HAP-1 (cell line): ENCODE data around the gene GNAZ.

Source experiments
- DNase-seq, 2 experiments: peaks; one replicate each; pipeline ENCODE4 v3.0.0-alpha.2; 2016 to 2020; ENCODE audit warnings: low spot score in 2 of 2
- H3K27me3 ChIP-seq: fragments of 250-450 bp; sonication (Bioruptor Pico); 2 replicates; pipeline ENCODE4 v1.5.1; 2020; ENCODE audit warnings: low read depth, mild to moderate bottlenecking, moderate library complexity
- H3K36me3 ChIP-seq: fragments of 250-450 bp; sonication (Bioruptor Pico); replicated peaks from 2 replicates; pipeline ENCODE4 v1.5.1; 2020; ENCODE audit warnings: mild to moderate bottlenecking
- H3K4me1 ChIP-seq: fragments of 250-450 bp; sonication (Bioruptor Pico); 2 replicates; pipeline ENCODE4 v1.5.1; 2020; ENCODE audit warnings: mild to moderate bottlenecking
- H3K4me3 ChIP-seq: fragments of 250-450 bp; sonication (Bioruptor Pico); 2 replicates; pipeline ENCODE4 v1.5.1; 2020; ENCODE audit warnings: mild to moderate bottlenecking, moderate library complexity
- H3K9me3 ChIP-seq: fragments of 250-450 bp; sonication (Bioruptor Pico); 2 replicates; pipeline ENCODE4 v1.5.1; 2020; ENCODE audit warnings: mild to moderate bottlenecking, moderate library complexity
- in situ Hi-C: fragments of 300-500 bp; cut with MboI; formaldehyde crosslinking; loops from 3 replicates; pipeline ENCODE4 v1.14.3; 2020; ENCODE audit warnings: low sequenced_read_pairs, inconsistent platforms, mixed read lengths

Gene GNAZ

GRCh38 chr22:23054531-23055257 is 15.6 kb upstream of the GNAZ start:
- H3K27me3 ChIP-seq = no peaks in the 10 kb centered on the region
- H3K9me3 ChIP-seq = peaks cover 2% of the 10 kb centered on the region
- no peaks in the 10 kb centered on the region for H3K4me1 ChIP-seq
- in situ Hi-C loops = no loop called here
- H3K36me3 ChIP-seq = no peaks in the 10 kb centered on the region
- H3K4me3 ChIP-seq = no peak overlapping the region
- no peak for DNase-seq

- Histone ChIP-seq H3K9me3 (peaks cover 2% of the 10 kb centered on the region; the same call in 1 of the 2 replicates), H3K4me1 (no peaks in the 10 kb centered on the region), H3K27me3 (no peaks in the 10 kb centered on the region), H3K36me3 (no peaks in the 10 kb centered on the region), H3K4me3 (no peak overlapping the region)
- no peak for DNase-seq
- in situ Hi-C loops = no loop called here
Measured at GRCh38 chr22:23055449-23056179, 14.7 kb upstream of the GNAZ start.

GRCh38 chr22:23057331-23057730 is 13.0 kb upstream of the GNAZ start:
- H3K9me3 ChIP-seq = peaks cover 2% of the 10 kb centered on the region; the same call in 1 of the 2 replicates
- in situ Hi-C loops = no loop called here
- no peak for DNase-seq
- no peak overlapping the region for H3K4me3 ChIP-seq
- H3K27me3 ChIP-seq = no peaks in the 10 kb centered on the region
- H3K4me1 ChIP-seq = no peaks in the 10 kb centered on the region
- H3K36me3 ChIP-seq = no peaks in the 10 kb centered on the region

GRCh38 chr22:23058063-23058462 is 12.3 kb upstream of the GNAZ start:
- H3K9me3 ChIP-seq = peaks cover 2% of the 10 kb centered on the region; the same call in 1 of the 2 replicates
- H3K36me3 ChIP-seq = no peaks in the 10 kb centered on the region
- in situ Hi-C loops = no loop called here
- H3K4me3 ChIP-seq = no peak overlapping the region
- H3K4me1 ChIP-seq = no peaks in the 10 kb centered on the region
- no peaks in the 10 kb centered on the region for H3K27me3 ChIP-seq
- DNase-seq = peak in 1 of 2 experiments; percentile 3

DNA sequence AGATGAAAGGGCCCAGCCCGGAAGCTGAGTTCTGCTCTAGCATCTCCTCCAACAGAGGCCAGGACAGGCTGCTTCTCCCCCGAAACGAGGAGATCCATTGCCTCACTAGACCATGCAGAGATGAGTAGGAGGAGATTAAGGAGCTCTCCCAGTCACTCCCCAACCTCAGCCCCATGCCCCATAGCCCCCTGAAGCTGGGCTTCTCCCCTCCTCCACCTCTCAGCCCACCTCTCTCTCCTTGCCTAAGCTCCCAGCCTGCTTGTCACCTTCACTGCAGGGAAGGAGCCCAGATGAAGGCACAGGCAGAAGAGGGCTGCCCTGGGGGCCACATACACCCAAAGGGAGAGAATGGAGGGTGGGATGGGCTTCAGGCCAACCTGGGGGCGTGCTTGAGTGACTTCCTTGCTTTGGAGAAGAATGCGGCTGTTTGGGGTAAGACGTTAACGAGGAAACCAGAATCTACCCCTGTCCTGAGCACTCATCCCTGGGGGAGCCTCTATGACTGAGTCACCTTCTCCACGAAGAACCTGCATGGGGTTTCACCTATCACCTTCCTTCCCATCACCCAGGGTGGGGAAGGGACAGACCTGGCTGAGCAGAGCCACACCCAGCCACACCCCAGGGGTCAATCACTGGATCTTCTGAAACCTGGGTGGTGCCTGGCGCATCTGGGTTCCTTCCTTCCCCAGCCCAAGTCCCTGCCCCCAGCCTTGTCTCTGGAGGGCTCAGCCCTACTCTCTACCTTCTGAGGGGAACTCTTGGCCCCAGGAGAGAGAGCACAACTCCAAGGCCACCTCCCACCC is 11.6 kb upstream of the GNAZ start:
- no peak overlapping the region for H3K4me3 ChIP-seq
- no peaks in the 10 kb centered on the region for H3K4me1 ChIP-seq
- no peaks in the 10 kb centered on the region for H3K27me3 ChIP-seq
- DNase-seq = peak in 1 of 2 experiments; percentile 4
- no peaks in the 10 kb centered on the region for H3K36me3 ChIP-seq
- peaks cover 2% of the 10 kb centered on the region; the same call in 1 of the 2 replicates for H3K9me3 ChIP-seq
- in situ Hi-C loops = no loop called here

DNA sequence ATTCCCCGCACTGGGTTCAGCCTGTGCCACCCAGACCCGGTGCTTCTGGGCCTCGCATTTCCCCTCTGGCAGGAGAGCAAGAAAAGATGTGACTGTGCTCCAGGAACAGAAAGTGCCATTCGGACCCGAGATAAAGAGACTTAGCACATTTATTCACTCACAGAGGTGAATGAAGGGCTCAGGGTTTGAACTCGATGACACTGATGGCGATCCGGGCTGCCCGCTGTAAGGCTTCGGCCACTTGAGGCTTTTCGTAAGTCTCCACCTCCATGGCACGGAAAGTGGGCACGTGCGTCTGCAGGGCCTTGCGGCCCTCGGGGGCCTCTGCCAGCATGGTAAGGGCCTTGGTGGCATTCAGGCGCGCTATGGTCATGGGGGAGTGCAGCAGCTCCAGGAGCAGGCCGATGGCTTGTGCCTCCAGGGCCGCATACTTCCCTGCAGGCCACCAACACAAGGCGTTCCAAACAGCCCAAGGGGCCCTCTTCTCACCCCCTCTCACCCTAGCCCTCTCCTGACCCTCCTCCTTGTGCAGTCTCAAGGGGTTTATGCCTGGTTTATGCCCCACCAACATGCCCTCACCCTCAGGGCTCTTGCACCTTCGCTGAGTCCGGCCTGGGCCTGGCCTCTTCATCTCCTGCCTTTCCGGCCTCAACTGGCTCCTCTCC is 10.9 kb upstream of the GNAZ start:
- peak in 1 of 2 experiments; percentile 4 for DNase-seq
- Histone ChIP-seq H3K9me3 (peaks cover 2% of the 10 kb centered on the region; the same call in 1 of the 2 replicates), H3K36me3 (no peaks in the 10 kb centered on the region), H3K4me3 (no peak overlapping the region), H3K4me1 (no peaks in the 10 kb centered on the region), H3K27me3 (no peaks in the 10 kb centered on the region)
- in situ Hi-C loops = no loop called here

DNA sequence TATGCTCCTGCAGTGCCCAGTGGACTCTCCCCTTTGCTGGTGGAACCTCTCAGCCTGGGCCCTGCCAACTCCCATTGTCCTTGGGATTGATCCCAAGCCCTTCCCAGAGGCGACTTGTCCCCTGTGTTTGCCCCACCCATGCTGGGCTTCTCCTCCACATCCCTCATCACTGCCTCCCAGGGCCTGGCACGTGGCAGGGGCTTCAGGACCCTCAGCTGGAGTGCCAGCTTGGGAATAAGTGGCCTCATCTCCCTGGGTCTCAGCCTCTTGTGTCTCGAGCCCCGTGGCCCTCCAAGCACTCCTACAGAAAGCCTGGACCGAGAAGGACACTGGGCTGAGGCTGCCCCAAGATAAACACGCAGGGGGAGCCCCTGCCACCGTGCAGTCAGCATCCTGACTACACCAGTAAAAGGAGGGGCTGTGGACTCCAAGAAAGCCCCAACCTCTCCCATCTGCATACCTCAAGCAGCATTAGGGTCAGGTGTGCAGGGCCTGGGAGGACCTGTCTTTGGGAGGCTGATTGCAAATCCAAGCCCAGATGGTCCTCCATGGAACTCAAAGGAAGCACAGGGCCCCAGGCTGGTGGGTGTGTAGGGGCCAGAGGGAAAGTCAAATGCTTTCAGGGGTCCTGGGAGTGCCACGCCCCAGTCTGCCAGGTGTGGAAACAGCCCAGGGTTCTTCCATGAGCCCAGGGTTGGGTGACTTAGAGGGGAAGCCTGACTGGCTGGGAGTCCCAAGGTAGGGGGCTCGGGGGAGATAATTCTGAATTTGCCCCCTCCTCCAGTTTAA is 9.5 kb upstream of the GNAZ start:
- Histone ChIP-seq H3K4me3 (no peak overlapping the region), H3K36me3 (no peaks in the 10 kb centered on the region), H3K4me1 (no peaks in the 10 kb centered on the region), H3K9me3 (peaks cover 2% of the 10 kb centered on the region; the same call in 1 of the 2 replicates), H3K27me3 (no peaks in the 10 kb centered on the region)
- in situ Hi-C loops = no loop called here
- peak in 1 of 2 experiments; percentile 5 for DNase-seq

GRCh38 chr22:23061471-23062280 is 8.6 kb upstream of the GNAZ start:
- peak in 1 of 2 experiments; percentile 3 for DNase-seq
- Histone ChIP-seq H3K4me1 (no peaks in the 10 kb centered on the region), H3K27me3 (no peaks in the 10 kb centered on the region), H3K4me3 (no peak overlapping the region), H3K36me3 (no peaks in the 10 kb centered on the region), H3K9me3 (peaks cover 2% of the 10 kb centered on the region; the same call in 1 of the 2 replicates)
- in situ Hi-C loops = no loop called here

GRCh38 chr22:23062616-23063538 is 7.4 kb upstream of the GNAZ start:
- peak in 1 of 2 experiments; percentile 3 for DNase-seq
- Histone ChIP-seq H3K4me1 (no peaks in the 10 kb centered on the region), H3K4me3 (no peak overlapping the region), H3K27me3 (no peaks in the 10 kb centered on the region), H3K9me3 (no peaks in the 10 kb centered on the region), H3K36me3 (no peaks in the 10 kb centered on the region)
- in situ Hi-C loops = no loop called here

DNA sequence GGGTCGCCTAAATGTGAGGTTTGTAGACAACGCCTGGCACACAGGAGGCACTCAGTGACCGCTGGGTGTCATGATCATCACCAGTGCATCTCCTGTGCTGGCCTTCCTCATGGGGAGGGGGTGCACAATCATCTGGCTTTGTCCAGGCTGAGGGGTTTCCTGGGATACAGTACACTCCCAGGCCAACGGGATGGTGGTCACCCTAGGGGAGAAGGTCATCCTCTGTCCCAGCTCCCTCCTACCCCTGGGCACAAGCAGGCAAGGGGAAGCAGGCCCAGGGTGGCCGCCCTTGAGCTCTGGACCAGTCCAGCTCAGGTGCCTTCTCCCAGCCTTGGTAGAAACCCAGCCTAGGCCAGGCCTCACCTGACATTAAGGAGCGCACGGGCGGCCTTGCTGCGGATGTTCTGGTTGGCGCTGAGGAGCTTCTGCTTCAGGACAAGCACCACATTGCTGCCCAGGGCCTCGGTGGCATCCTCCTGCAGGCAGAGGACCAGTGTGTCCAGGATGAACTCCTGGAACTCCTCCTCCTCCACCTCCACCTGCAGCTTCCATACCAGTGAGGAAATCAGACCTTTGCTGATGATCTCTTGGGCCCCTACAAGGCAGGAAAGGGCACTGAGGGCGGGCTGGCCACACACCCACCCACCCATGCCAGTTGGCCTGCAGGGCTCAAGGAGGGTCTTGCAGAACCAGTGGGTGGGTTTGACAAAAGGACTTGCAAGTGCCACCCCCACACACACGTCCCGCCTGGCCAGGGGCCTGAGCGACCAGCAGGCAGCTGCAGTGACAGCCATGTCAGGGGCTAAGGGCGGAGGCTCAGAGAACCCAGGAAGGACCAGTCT is 6.6 kb upstream of the GNAZ start:
- in situ Hi-C loops = no loop called here
- peak in 1 of 2 experiments; percentile 6 for DNase-seq
- H3K4me1 ChIP-seq = no peaks in the 10 kb centered on the region
- no peaks in the 10 kb centered on the region for H3K9me3 ChIP-seq
- no peak overlapping the region for H3K4me3 ChIP-seq
- H3K36me3 ChIP-seq = no peaks in the 10 kb centered on the region
- H3K27me3 ChIP-seq = no peaks in the 10 kb centered on the region
